Activated CD8-positive, alpha-beta T cell treated with anti-CD3 and anti-CD28 coated beads for 36 hours (primary cell): ENCODE measurements around the gene TMEM214. TPM values are rescaled to one million over a fixed set of nuclear protein-coding genes. Genes with fewer than 3 reads are reported as not detected.

Source experiments
- ATAC-seq: fragments of 200-7000 bp; cut with Tn5 transposase; one replicate; pipeline ENCODE4 v1.10.0; 2021; ENCODE audit warnings: mild to moderate bottlenecking, moderate library complexity
- CTCF ChIA-PET: fragments of 350-600 bp; sonication (Branson Sonifier 250); formaldehyde crosslinking; loops from one replicate; lab custom pipeline; 2021; ENCODE audit warnings: antibody characterized with exemption; lab: Charles Lee
- POLR2A ChIA-PET: fragments of 350-600 bp; sonication (Branson Sonifier 250); formaldehyde crosslinking; loops from one replicate; lab custom pipeline; 2021; ENCODE audit warnings: antibody characterized with exemption; lab: Charles Lee
- DNase-seq: peaks from one replicate; pipeline ENCODE4 v3.0.0-alpha.2; 2020
- H3K27ac Mint-ChIP-seq: one replicate; pipeline ENCODE4 v1.8.0; 2021; ENCODE audit warnings: mild to moderate bottlenecking, mixed read lengths
- H3K27me3 Mint-ChIP-seq: one replicate; pipeline ENCODE4 v1.8.0; 2021; ENCODE audit warnings: mixed read lengths
- H3K36me3 Mint-ChIP-seq: one replicate; pipeline ENCODE4 v1.8.0; 2021; ENCODE audit warnings: low read depth, mixed read lengths
- H3K4me1 Mint-ChIP-seq: one replicate; pipeline ENCODE4 v1.8.0; 2021; ENCODE audit warnings: low read depth, mixed read lengths
- H3K4me3 Mint-ChIP-seq: one replicate; pipeline ENCODE4 v1.8.0; 2021; ENCODE audit warnings: mild to moderate bottlenecking, moderate library complexity, mixed read lengths
- H3K9me3 Mint-ChIP-seq: one replicate; pipeline ENCODE4 v1.8.0; 2021; ENCODE audit warnings: mixed read lengths
- intact Hi-C: fragments of 100-400 bp; cut with micrococcal nuclease; formaldehyde crosslinking; loops from one replicate; pipeline ENCODE4 v1.10.0; 2022
- total RNA-seq, 2 experiments: library from RNA; stranded (reverse); gene quantifications; one replicate each; pipeline ENCODE4 v1.2.3, GENCODE V29; 2021
- TF ChIP-seq, protein P1 (sequence below): fragments of 200-600 bp; IDR thresholded peaks from one replicate; pipeline ENCODE4 v1.8.0; 2022; ENCODE audit warnings: antibody characterized with exemption, mild to moderate bottlenecking

TMEM214 gene
- total RNA-seq, 2 experiments from 2014 or later = 54.1 to 58.9 TPM

DNA sequence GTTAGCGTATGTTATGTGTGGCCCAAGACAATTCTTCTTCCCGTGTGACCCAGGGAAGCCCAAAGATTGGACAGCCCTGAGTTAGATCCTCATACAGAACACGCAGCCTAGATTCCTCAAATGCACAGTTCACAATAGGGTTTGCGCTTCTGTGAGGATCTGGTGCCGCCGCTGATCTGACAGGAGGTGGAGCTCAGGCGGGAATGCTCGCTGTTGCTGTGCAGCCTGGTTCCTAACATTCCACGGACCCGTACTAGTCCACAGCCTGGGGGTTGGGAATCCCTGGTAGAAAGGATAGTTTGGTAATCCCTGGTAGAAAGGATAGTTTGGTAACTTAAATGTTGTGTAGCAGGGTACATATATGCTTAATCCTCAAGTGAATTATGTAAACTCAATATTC is 35.4 kb upstream of the TMEM214 start:
- no peaks in the 10 kb centered on the region for H3K27me3 Mint-ChIP-seq
- ChIA-PET CTCF (interaction anchor here (1.9 to 4.7 kb wide), 2 partner anchors 19 to 35 kb away, joined by 10 to 21 read pairs; no protein-coding TSS in a partner anchor), POLR2A (no interaction called here)
- intact Hi-C loops = no loop called here
- no peak overlapping the region for H3K4me3 Mint-ChIP-seq
- no peaks in the 10 kb centered on the region for H3K36me3 Mint-ChIP-seq
- H3K27ac Mint-ChIP-seq = no peak overlapping the region
- TF ChIP-seq, protein P1, sequence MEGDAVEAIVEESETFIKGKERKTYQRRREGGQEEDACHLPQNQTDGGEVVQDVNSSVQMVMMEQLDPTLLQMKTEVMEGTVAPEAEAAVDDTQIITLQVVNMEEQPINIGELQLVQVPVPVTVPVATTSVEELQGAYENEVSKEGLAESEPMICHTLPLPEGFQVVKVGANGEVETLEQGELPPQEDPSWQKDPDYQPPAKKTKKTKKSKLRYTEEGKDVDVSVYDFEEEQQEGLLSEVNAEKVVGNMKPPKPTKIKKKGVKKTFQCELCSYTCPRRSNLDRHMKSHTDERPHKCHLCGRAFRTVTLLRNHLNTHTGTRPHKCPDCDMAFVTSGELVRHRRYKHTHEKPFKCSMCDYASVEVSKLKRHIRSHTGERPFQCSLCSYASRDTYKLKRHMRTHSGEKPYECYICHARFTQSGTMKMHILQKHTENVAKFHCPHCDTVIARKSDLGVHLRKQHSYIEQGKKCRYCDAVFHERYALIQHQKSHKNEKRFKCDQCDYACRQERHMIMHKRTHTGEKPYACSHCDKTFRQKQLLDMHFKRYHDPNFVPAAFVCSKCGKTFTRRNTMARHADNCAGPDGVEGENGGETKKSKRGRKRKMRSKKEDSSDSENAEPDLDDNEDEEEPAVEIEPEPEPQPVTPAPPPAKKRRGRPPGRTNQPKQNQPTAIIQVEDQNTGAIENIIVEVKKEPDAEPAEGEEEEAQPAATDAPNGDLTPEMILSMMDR = no peak
- no peaks in the 10 kb centered on the region for H3K4me1 Mint-ChIP-seq
- no peaks in the 10 kb centered on the region for H3K9me3 Mint-ChIP-seq
- ATAC-seq (no peak), DNase-seq (no peak)

DNA sequence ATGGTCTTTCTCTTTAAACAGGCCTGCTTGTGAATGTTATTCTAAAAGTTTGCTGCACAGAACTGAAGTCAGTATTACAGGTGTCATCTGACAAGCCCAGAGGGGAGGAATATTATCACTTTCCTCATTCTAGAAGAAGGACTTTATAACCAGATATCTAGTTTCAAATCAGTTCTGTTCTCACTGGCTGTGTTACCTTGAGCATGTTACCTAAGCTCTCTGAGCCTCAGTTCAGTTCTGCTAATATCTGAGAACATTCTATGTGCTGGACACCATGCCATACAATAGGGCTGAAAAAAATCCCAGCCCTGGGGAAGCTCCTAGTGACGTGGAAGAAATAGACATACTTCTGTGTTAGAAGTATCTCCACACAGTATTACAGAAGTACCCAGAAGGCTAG is 34.4 kb upstream of the TMEM214 start:
- Mint-ChIP-seq H3K27me3 (no peaks in the 10 kb centered on the region), H3K4me3 (no peak overlapping the region), H3K4me1 (no peaks in the 10 kb centered on the region), H3K27ac (no peak overlapping the region), H3K9me3 (no peaks in the 10 kb centered on the region), H3K36me3 (no peaks in the 10 kb centered on the region)
- intact Hi-C loops = no loop called here
- TF ChIP-seq, protein P1 = no peak
- no peak for ATAC-seq
- DNase-seq = no peak
- ChIA-PET POLR2A (interaction anchor here (0.7 kb wide), 2 partner anchors 11 to 13 kb away, joined by 3 read pairs; no protein-coding TSS in a partner anchor), CTCF (interaction anchor here (1.1 to 1.9 kb wide), 3 partner anchors 19 to 281 kb away, joined by 3 to 10 read pairs (median 4); no protein-coding TSS in a partner anchor)

DNA sequence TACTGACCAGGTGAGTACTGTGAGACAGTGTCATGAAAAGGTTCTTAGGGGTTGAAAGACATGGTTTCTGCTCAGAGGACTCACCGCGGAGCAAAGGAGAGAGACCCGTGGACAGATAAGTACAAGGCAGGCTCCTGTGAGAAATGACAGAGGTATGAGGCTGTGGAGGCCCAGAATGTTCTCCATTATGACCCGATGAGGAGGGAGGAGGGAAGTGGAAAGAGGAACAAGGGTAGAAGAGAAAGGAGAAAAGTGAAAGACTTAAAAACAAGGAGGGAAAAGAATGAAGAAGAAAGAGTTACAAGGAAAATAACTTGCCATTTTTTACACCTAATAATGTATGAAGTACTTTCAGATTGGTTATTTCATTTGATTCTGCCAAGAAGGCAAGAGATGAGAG is 32.5 kb upstream of the TMEM214 start:
- Mint-ChIP-seq H3K36me3 (no peaks in the 10 kb centered on the region), H3K9me3 (no peaks in the 10 kb centered on the region), H3K27me3 (no peaks in the 10 kb centered on the region), H3K4me3 (no peak overlapping the region), H3K4me1 (no peaks in the 10 kb centered on the region), H3K27ac (no peak overlapping the region)
- ATAC-seq (no peak), DNase-seq (no peak)
- POLR2A ChIA-PET = no interaction called here
- TF ChIP-seq, protein P1 = no peak
- CTCF ChIA-PET = no interaction called here
- intact Hi-C loops = no loop called here

DNA sequence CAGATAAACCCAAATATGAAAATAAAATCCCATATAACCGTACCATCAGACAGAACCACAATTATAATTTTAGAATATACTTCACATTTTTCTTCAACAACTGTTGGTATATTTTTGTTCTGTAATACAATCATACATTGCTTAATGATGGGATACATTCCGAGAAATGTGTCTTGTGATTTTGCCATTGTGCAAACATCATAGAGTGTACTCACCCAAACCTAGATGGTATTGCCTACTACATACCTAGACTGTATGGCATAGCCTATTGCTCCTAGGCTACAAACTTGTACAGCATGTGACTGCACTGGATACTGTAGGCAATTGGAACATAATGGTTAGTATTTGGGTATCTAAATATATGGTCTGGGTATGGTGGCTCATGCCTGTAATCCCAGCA is 31.8 kb upstream of the TMEM214 start:
- Mint-ChIP-seq H3K9me3 (no peaks in the 10 kb centered on the region), H3K36me3 (no peaks in the 10 kb centered on the region), H3K4me1 (no peaks in the 10 kb centered on the region), H3K27ac (no peak overlapping the region), H3K27me3 (no peaks in the 10 kb centered on the region), H3K4me3 (no peak overlapping the region)
- POLR2A ChIA-PET = no interaction called here
- CTCF ChIA-PET = no interaction called here
- intact Hi-C loops = no loop called here
- ATAC-seq (no peak), DNase-seq (no peak)
- TF ChIP-seq, protein P1 = no peak

DNA sequence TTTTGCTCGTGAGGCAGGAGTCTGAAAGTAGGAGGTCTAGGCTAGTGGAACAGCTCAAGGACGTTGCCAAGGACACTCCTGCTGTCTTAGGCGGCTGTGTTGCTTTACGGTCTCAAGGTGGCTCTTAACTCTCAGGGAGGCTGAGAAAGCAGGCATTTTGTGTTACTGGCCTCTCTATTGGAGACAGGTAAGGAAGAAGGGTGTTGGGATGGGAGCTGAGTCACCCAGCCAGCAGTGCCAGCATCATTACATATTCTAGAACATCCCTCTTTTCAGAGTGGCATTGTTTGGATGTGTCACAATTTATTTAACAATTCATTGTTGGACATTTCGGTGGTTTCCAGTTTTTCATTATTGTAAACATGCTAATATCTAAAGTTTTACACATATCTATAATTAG is 30.8 kb upstream of the TMEM214 start:
- ATAC-seq (no peak), DNase-seq (no peak)
- H3K4me3 Mint-ChIP-seq = no peak overlapping the region
- no peaks in the 10 kb centered on the region for H3K4me1 Mint-ChIP-seq
- ChIA-PET POLR2A (no interaction called here), CTCF (no interaction called here)
- TF ChIP-seq, protein P1 = no peak
- H3K9me3 Mint-ChIP-seq = no peaks in the 10 kb centered on the region
- intact Hi-C loops = no loop called here
- no peak overlapping the region for H3K27ac Mint-ChIP-seq
- no peaks in the 10 kb centered on the region for H3K27me3 Mint-ChIP-seq
- no peaks in the 10 kb centered on the region for H3K36me3 Mint-ChIP-seq
